AG09309 (cell line): ENCODE measurements around the gene BCKDHA.
"Not testable (repeated sequence)": the region's sequence is repeated elsewhere in the genome, so short reads cannot be mapped to it uniquely, and the experiment has no call there.

ENCODE experiments used
- DNase-seq: peaks from one replicate; pipeline ENCODE4 v3.0.0-alpha.2; 2010; ENCODE audit warnings: low read depth
- H3K4me3 ChIP-seq: 2 replicates; pipeline ENCODE4 v1.5.1; 2011; ENCODE audit warnings: mild to moderate bottlenecking, low read depth, low read length, moderate library complexity; ENCODE audit not compliant: control insufficient read depth
- TF ChIP-seq, protein P1 (sequence below): IDR thresholded peaks from 2 replicates; pipeline ENCODE4 v1.5.1; 2011; ENCODE audit warnings: mild to moderate bottlenecking, low read depth, low read length, inconsistent platforms; ENCODE audit not compliant: insufficient read depth, control insufficient read depth; ENCODE audit errors: missing control alignments

Gene BCKDHA

DNA sequence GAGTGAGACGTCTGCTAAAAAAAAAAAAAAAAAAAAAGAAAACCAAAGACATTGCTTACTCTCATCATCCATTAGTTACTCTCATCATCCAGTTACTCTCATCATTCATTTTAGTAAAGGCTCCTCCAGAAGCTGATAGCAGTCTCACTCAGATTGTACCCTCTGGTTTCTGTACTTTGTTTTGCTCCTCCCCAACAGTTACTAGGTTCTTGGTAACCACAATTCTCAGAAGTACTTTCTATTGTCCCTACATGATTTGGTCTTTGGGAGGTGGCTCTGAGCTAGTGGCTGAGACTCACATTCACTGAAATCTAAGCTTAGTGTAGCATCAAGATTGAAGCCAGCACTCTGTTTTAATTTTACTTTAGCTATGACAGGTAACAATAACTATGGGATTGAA, 59.6 kb downstream of the BCKDHA start:
- DNase-seq = no peak
- TF ChIP-seq, protein P1, sequence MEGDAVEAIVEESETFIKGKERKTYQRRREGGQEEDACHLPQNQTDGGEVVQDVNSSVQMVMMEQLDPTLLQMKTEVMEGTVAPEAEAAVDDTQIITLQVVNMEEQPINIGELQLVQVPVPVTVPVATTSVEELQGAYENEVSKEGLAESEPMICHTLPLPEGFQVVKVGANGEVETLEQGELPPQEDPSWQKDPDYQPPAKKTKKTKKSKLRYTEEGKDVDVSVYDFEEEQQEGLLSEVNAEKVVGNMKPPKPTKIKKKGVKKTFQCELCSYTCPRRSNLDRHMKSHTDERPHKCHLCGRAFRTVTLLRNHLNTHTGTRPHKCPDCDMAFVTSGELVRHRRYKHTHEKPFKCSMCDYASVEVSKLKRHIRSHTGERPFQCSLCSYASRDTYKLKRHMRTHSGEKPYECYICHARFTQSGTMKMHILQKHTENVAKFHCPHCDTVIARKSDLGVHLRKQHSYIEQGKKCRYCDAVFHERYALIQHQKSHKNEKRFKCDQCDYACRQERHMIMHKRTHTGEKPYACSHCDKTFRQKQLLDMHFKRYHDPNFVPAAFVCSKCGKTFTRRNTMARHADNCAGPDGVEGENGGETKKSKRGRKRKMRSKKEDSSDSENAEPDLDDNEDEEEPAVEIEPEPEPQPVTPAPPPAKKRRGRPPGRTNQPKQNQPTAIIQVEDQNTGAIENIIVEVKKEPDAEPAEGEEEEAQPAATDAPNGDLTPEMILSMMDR = no peak
- no peak overlapping the region for H3K4me3 ChIP-seq

- no peak overlapping the region for H3K4me3 ChIP-seq
- no peak for DNase-seq
- TF ChIP-seq, protein P1 = no peak
These were observed 64.9 kb downstream of the BCKDHA start for GRCh38 chr19:41462497-41462896.

DNA sequence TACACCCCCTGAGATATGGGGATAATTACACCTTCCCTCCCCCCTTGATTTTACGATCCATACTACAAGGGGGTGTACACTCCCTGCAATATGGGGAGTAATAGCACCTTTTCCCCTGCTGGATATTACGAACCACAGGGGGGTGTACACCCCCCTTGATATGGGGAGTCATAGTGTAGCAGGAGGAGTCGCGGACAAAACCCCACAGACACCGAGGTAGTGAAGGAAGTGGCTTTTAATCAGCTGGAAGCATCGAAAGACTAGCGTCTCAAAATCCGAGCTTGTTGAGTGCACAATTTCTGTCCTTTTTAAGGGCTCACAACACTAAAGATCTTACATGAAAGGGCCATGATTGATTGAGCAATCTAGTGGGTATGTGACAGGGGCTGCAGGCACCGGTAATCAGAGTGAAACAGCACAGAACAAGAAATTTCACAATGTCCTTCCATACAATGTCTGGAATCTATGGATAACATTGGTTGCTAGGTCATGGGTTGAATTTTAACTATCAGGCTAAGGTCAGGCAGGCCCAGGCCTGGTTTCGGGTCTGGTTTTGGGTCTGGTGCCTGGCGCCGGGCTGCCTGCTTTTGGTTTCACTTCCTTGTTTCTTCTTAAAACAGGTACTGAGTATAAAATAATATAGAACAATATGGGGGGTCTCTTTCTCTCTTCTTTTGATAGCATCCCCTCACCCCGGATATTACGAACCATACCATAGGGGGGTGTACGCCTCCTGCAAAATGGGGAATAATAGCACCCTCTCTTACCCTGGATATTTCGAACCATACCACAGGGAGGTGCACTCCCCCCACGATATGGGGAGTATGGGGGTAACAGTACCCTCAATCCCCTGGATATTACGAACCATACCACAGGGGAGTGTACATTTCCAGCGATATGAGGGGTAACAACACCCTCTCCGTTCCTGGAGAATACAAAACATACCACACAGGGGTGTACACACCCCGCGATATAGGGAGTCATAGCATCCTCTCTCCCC, 65.9 kb downstream of the BCKDHA start:
- H3K4me3 ChIP-seq, DNase-seq: not testable (repeated sequence)
